Calu3 (cell line): ENCODE measurements around the gene TPRA1. TPM values are rescaled to one million over a fixed set of nuclear protein-coding genes. Genes with fewer than 3 reads are reported as not detected.

Source experiments
- BruUV-seq: library from RNA; stranded (reverse); fragments of 400-500 nt; replicated peaks from 2 replicates; lab custom pipeline; 2021; lab: Mats Ljungman, UMichigan
- CTCF ChIA-PET: fragments of 300-600 bp; sonication (Branson Sonifier 250); formaldehyde crosslinking; loops from one replicate; lab custom pipeline; 2022; ENCODE audit warnings: antibody characterized with exemption; lab: Charles Lee
- DNase-seq: peaks from one replicate; pipeline ENCODE4 v3.0.0; 2022
- H3K27ac Mint-ChIP-seq: one replicate; pipeline ENCODE4 v1.8.0; 2022; ENCODE audit warnings: mixed read lengths; ENCODE audit not compliant: unreplicated experiment
- H3K27me3 Mint-ChIP-seq: one replicate; pipeline ENCODE4 v1.8.0; 2022; ENCODE audit warnings: mixed read lengths; ENCODE audit not compliant: unreplicated experiment
- H3K36me3 Mint-ChIP-seq: one replicate; pipeline ENCODE4 v1.8.0; 2022; ENCODE audit warnings: mild to moderate bottlenecking, moderate library complexity, mixed read lengths; ENCODE audit not compliant: insufficient read depth, unreplicated experiment
- H3K4me1 Mint-ChIP-seq: one replicate; pipeline ENCODE4 v1.8.0; 2022; ENCODE audit warnings: mild to moderate bottlenecking, low read depth, mixed read lengths; ENCODE audit not compliant: unreplicated experiment
- H3K4me3 Mint-ChIP-seq: one replicate; pipeline ENCODE4 v1.8.0; 2022; ENCODE audit warnings: mild to moderate bottlenecking, low read depth, moderate library complexity, mixed read lengths; ENCODE audit not compliant: unreplicated experiment
- H3K9me3 Mint-ChIP-seq: one replicate; pipeline ENCODE4 v1.8.0; 2022; ENCODE audit warnings: low read depth, mixed read lengths; ENCODE audit not compliant: unreplicated experiment
- CTCF ChIP-seq: fragments of 200-600 bp; IDR thresholded peaks from one replicate; pipeline ENCODE4 v1.8.0; 2022; ENCODE audit warnings: antibody characterized with exemption; ENCODE audit not compliant: unreplicated experiment
- intact Hi-C: fragments of 100-400 bp; cut with micrococcal nuclease; formaldehyde crosslinking; loops from one replicate; pipeline ENCODE4 v1.10.0; 2022; ENCODE audit not compliant: unreplicated experiment
- total RNA-seq: library from RNA; stranded (reverse); gene quantifications from 2 replicates; pipeline ENCODE4 v1.2.3, GENCODE V29; 2022

The TPRA1 gene
- total RNA-seq, 1 experiment from 2014 or later: 66.4 TPM

- H3K4me3 Mint-ChIP-seq: peak overlapping the region; percentile 72
- H3K27me3 Mint-ChIP-seq: no peaks in the 10 kb centered on the region
- H3K27ac Mint-ChIP-seq: peak overlapping the region; percentile 83
- no peaks in the 10 kb centered on the region for H3K9me3 Mint-ChIP-seq
- H3K36me3 Mint-ChIP-seq: peaks cover 45% of the 10 kb centered on the region
- DNase-seq: peak; percentile 31
- intact Hi-C loops: no loop called here
- TF ChIP-seq CTCF: no peak
- CTCF ChIA-PET: interaction anchor here (0.7 to 2.4 kb wide), 5 partner anchors 8 to 104 kb away, joined by 3 to 11 read pairs (median 8); partner anchors contain the start of gene MCM2
- H3K4me1 Mint-ChIP-seq: peaks cover 41% of the 10 kb centered on the region
- no TSS peak for BruUV-seq
Measured at GRCh38 chr3:127589600-127590281, 792 bp downstream of the TPRA1 start.

DNA sequence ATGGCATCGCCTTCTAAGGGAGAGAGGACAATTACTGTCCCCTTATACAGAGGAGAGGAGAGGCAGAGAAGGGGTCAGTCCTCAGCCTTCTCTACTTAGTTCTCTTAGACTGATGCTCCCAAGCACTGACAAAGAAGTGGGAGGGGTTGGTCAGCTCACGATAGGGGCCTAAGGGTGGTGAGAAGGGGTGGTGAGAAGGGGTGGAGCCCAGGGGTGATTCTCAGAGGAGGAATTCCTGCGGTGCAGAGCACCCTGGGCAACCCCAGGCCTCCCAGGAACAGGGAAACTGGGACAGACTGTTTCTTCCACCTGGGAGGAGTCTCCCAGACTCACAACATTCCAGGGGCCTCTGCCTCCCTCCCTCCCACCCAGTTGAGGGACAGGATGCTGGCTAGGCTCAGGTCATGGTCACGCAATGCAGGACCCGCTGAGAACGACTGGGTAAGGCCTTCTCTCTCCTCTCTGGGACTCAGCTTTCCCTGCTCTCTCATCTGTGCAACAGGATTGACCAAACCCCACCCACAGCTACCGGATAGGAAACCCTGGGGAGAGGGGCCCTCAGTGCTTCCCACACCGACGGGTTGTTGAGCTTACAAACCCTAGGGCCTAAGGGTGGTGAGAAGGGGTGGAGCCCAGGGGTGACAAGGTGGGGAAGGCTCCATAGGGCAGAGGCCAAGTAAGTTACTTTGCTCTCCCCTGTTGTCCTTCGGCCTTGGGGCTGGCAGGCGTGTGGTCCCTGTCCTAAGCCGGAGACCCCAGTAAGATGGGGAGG, 1.5 kb downstream of the TPRA1 start:
- peaks cover 45% of the 10 kb centered on the region for H3K36me3 Mint-ChIP-seq
- no TSS peak for BruUV-seq
- DNase-seq: peak; percentile 62

DNA sequence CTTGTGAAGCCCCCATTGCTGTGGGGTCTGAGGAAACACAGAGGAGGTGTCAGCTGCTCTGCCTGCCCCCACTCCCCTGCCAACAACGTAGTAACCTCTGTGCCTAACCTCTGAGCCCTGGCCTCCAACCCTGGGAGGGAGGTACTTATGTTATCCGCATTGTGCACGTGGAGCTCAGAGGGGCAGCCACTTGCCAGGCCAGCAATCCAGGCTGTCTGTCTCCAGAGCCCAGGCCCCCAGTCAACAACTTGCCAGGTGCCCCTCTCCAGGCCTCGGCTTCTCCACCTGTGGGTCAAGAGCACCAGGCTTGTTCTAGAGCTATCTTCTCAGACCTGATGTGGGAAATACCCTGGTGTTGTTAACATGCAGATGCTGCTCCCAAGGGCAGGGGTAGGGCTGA, 2.7 kb downstream of the TPRA1 start:
- no TSS peak for BruUV-seq
- no peak for DNase-seq
- no peaks in the 10 kb centered on the region for H3K27me3 Mint-ChIP-seq
- no peak for TF ChIP-seq CTCF
- no peak overlapping the region for H3K4me3 Mint-ChIP-seq
- H3K36me3 Mint-ChIP-seq: peaks cover 45% of the 10 kb centered on the region
- H3K4me1 Mint-ChIP-seq: peaks cover 45% of the 10 kb centered on the region
- H3K27ac Mint-ChIP-seq: no peak overlapping the region
- intact Hi-C loops: no loop called here
- CTCF ChIA-PET: interaction anchor here (2.4 kb wide), 1 partner anchor 10 kb away, joined by 11 read pairs; the partner anchor contains the start of gene MCM2
- H3K9me3 Mint-ChIP-seq: no peaks in the 10 kb centered on the region

More for the DNA sequence above, 1.5 kb downstream of the TPRA1 start:
- no peaks in the 10 kb centered on the region for H3K27me3 Mint-ChIP-seq
- H3K9me3 Mint-ChIP-seq: no peaks in the 10 kb centered on the region
- CTCF ChIA-PET: interaction anchor here (0.6 to 2.4 kb wide), 4 partner anchors 9 to 372 kb away, joined by 3 to 11 read pairs (median 6); partner anchors contain the start of gene MCM2
- no peak for TF ChIP-seq CTCF
- H3K27ac Mint-ChIP-seq: peak overlapping the region; percentile 83
- intact Hi-C loops: no loop called here
- peaks cover 45% of the 10 kb centered on the region for H3K4me1 Mint-ChIP-seq
- H3K4me3 Mint-ChIP-seq: peak overlapping the region; percentile 72

DNA sequence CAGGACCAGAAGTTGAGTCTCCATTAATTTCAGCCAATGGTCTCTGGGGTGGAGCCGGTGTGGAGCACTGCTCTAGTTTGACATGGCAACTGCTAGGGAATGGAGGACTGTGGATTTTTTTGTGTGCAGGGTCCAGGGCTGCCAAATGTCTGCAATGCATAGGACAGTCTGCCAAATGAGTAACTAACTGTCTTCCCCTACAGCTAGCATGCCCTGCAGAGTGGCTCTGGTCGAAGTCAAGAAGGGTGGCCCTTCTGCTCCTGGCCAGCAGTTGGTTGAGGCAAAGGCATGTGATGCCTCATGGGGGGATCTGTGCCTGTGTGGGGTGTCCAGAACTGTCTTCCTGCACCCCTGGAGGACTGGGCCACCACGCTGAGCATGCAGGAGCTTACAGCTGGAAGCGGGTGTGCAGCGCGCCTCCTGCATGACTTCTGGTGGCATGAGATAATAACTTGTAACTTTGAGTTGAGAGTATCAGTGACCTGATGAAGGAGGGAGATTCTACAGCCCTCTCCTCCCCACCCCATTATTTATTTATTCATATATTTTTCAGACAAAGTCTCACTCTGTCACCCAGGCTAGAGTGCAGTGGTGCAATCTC, 4.6 kb downstream of the TPRA1 start:
- Mint-ChIP-seq H3K9me3 (no peaks in the 10 kb centered on the region), H3K4me1 (peaks cover 34% of the 10 kb centered on the region), H3K27ac (no peak overlapping the region), H3K4me3 (no peak overlapping the region), H3K36me3 (peaks cover 38% of the 10 kb centered on the region), H3K27me3 (no peaks in the 10 kb centered on the region)
- CTCF ChIA-PET: interaction anchor here (2.8 kb wide), 1 partner anchor 11 kb away, joined by 15 read pairs; no protein-coding TSS in a partner anchor
- intact Hi-C loops: no loop called here
- no peak for DNase-seq
- no peak for TF ChIP-seq CTCF
- BruUV-seq: no TSS peak
